GM12878 (cell line): Measurements from ENCODE around the gene GALC. TPM values are rescaled to one million over a fixed set of nuclear protein-coding genes. Genes with fewer than 3 reads are reported as not detected.

ENCODE experiments used
- ATAC-seq: fragments of 200-7000 bp; cut with Tn5 transposase; 3 replicates; pipeline ENCODE4 v1.9.1; 2020; ENCODE audit warnings: mild to moderate bottlenecking, moderate library complexity
- BruUV-seq: library from RNA; stranded (reverse); fragments of 400-500 nt; replicated peaks from 2 replicates; lab custom pipeline; 2021; lab: Mats Ljungman, UMichigan
- CTCF ChIA-PET: fragments of 300-600 bp; sonication (Branson Sonifier 250); formaldehyde crosslinking; extraction: SDS; loops from one replicate; lab custom pipeline; 2021; ENCODE audit warnings: inconsistent platforms; lab: Yijun Ruan, JAX
- POLR2A ChIA-PET: fragments of 350-600 bp; formaldehyde crosslinking; extraction: SDS; loops from one replicate; lab custom pipeline; 2021; ENCODE audit warnings: inconsistent platforms; lab: Charles Lee
- RAD21 ChIA-PET: fragments of 300-600 bp; sonication (Branson Sonifier 250); formaldehyde crosslinking; loops from one replicate; lab custom pipeline; 2023; ENCODE audit warnings: antibody characterized with exemption; ENCODE audit not compliant: unreplicated experiment; lab: Charles Lee
- SMC1A ChIA-PET: fragments of 300-600 bp; sonication (Branson Sonifier 250); formaldehyde crosslinking; loops from one replicate; lab custom pipeline; 2023; ENCODE audit not compliant: unreplicated experiment, uncharacterized antibody; lab: Charles Lee
- DNase-seq: peaks from one replicate; pipeline ENCODE4 v3.0.0-alpha.2; 2011; ENCODE audit warnings: low read depth, low spot score
- FAIRE-seq: peaks from 3 replicates; lab custom pipeline; 2011; peaks lifted over from hg19 to GRCh38; lab: Jason Lieb, UNC
- H2AFZ ChIP-seq: 2 replicates; pipeline ENCODE4 v1.6.0; 2011; ENCODE audit warnings: low read depth, low read length, control low read depth; ENCODE audit not compliant: control insufficient read depth
- H3K27ac ChIP-seq: 2 replicates; pipeline ENCODE4 v1.5.1; 2011; ENCODE audit warnings: control low read depth; ENCODE audit not compliant: control insufficient read depth, insufficient read depth
- H3K27me3 ChIP-seq, 2 experiments: replicated peaks in 1 of 2; 2 replicates each; pipeline versions ENCODE4 v1.6.0 to v1.6.1; 2011; ENCODE audit warnings: low read length in 1 of 2; ENCODE audit not compliant: control insufficient read depth in 2 of 2, insufficient read depth in 2 of 2
- H3K36me3 ChIP-seq, 2 experiments: 2 replicates each; pipeline ENCODE4 v1.5.1; 2011; ENCODE audit warnings: low read length in 1 of 2; ENCODE audit not compliant: control insufficient read depth in 2 of 2, insufficient read depth in 2 of 2
- H3K4me1 ChIP-seq: 2 replicates; pipeline ENCODE4 v1.6.1; 2011; ENCODE audit warnings: mild to moderate bottlenecking, low read length, moderate library complexity, mixed read lengths; ENCODE audit not compliant: control insufficient read depth, insufficient read depth
- H3K4me2 ChIP-seq: 2 replicates; pipeline ENCODE4 v1.6.0; 2011; ENCODE audit warnings: control low read depth; ENCODE audit not compliant: control insufficient read depth, insufficient read depth
- H3K4me3 ChIP-seq: fragments of 200-600 bp; sonication (generic); 2 replicates; pipeline ENCODE4 v1.5.1; 2016
- H3K79me2 ChIP-seq: 2 replicates; pipeline ENCODE4 v1.6.0; 2011; ENCODE audit warnings: low read length; ENCODE audit not compliant: control insufficient read depth, insufficient read depth
- H3K9ac ChIP-seq: 2 replicates; pipeline ENCODE4 v1.8.0; 2011; ENCODE audit warnings: low read length, control low read depth, mixed read lengths; ENCODE audit not compliant: control insufficient read depth, insufficient read depth
- H3K9me3 ChIP-seq: replicated peaks from 3 replicates; pipeline ENCODE4 v1.5.1; 2011; ENCODE audit warnings: mild to moderate bottlenecking, low read length; ENCODE audit not compliant: control insufficient read depth, insufficient read depth
- H4K20me1 ChIP-seq: 2 replicates; pipeline ENCODE4 v1.6.0; 2011; ENCODE audit not compliant: control insufficient read depth, insufficient read depth
- ATF7 ChIP-seq: fragments of 450-650 bp; IDR thresholded peaks from 2 replicates; pipeline ENCODE4 v1.6.1; 2016; ENCODE audit warnings: low read depth, mild to moderate bottlenecking
- BCL11A ChIP-seq: IDR thresholded peaks from 2 replicates; pipeline ENCODE4 v1.6.1; 2011; ENCODE audit warnings: low read depth, low read length
- CREM ChIP-seq: IDR thresholded peaks from 2 replicates; pipeline ENCODE4 v1.6.1; 2014; ENCODE audit warnings: antibody characterized with exemption, low read depth
- EZH2 ChIP-seq: IDR thresholded peaks from 2 replicates; pipeline ENCODE4 v1.6.1; 2012; ENCODE audit warnings: low read depth, mild to moderate bottlenecking, control low read depth, inconsistent platforms, low read length, borderline replicate concordance; ENCODE audit not compliant: control insufficient read depth
- HCFC1 ChIP-seq: fragments of 150-350 bp; IDR thresholded peaks from 2 replicates; pipeline ENCODE4 v1.6.1; 2014; ENCODE audit warnings: low read length
- KLF5 ChIP-seq: fragments of 450-650 bp; IDR thresholded peaks from 2 replicates; pipeline ENCODE4 v1.6.1; 2014; ENCODE audit warnings: mild to moderate bottlenecking; ENCODE audit not compliant: partially characterized antibody
- MEF2B ChIP-seq: fragments of 450-650 bp; IDR thresholded peaks from 2 replicates; pipeline ENCODE4 v1.6.1; 2018; ENCODE audit warnings: mild to moderate bottlenecking, moderate library complexity; ENCODE audit not compliant: partially characterized antibody, poor library complexity, severe bottlenecking
- NRF1 ChIP-seq: conservative IDR thresholded peaks from 2 replicates; pipeline ENCODE4 v1.6.1; 2011; ENCODE audit warnings: mild to moderate bottlenecking, low read depth, low read length, improper control_type of control experiment
- PAX5 ChIP-seq: IDR thresholded peaks from 2 replicates; pipeline ENCODE4 v1.6.1; 2011; ENCODE audit warnings: low read depth, low read length, borderline replicate concordance
- POLR2AphosphoS5 ChIP-seq: IDR thresholded peaks from 2 replicates; pipeline ENCODE4 v1.6.1; 2011; ENCODE audit warnings: mild to moderate bottlenecking, low read length, inconsistent platforms
- RB1 ChIP-seq: fragments of 450-650 bp; formaldehyde crosslinking; IDR thresholded peaks from 2 replicates; pipeline ENCODE4 v1.6.1; 2017; ENCODE audit warnings: mild to moderate bottlenecking, borderline replicate concordance
- RBBP5 ChIP-seq: fragments of 200-600 bp; sonication (generic); conservative IDR thresholded peaks from 2 replicates; pipeline ENCODE4 v1.6.1; 2016
- SUZ12 ChIP-seq: fragments of 200-600 bp; sonication (generic); IDR thresholded peaks from one replicate; pipeline ENCODE4 v1.6.1; 2018; ENCODE audit warnings: antibody characterized with exemption, mild to moderate bottlenecking; ENCODE audit not compliant: unreplicated experiment
- ZNF24 ChIP-seq: fragments of 450-650 bp; IDR thresholded peaks from 2 replicates; pipeline ENCODE4 v1.6.1; 2017; ENCODE audit warnings: antibody characterized with exemption, mild to moderate bottlenecking
- ZNF592 ChIP-seq: fragments of 450-650 bp; IDR thresholded peaks from 2 replicates; pipeline ENCODE4 v1.6.1; 2017; ENCODE audit warnings: mild to moderate bottlenecking, moderate library complexity
- ZNF622 ChIP-seq: fragments of 450-650 bp; IDR thresholded peaks from 2 replicates; pipeline ENCODE4 v1.6.1; 2017; ENCODE audit warnings: mild to moderate bottlenecking, inconsistent platforms
- WGBS: methylation state at CpG from one replicate; pipeline ENCODE4 v1.1.6; 2016; ENCODE audit warnings: low lambda C conversion rate; ENCODE audit not compliant: insufficient replicate concordance, insufficient coverage; ENCODE audit errors: missing lambda C conversion rate; 5-methylcytosine and 5-hydroxymethylcytosine counted together
- in situ Hi-C: fragments of 300-500 bp; cut with MboI; formaldehyde crosslinking; loops from 9 replicates; pipeline ENCODE4 v1.14.3; 2018; ENCODE audit warnings: mixed read lengths
- intact Hi-C: fragments of 100-400 bp; cut with micrococcal nuclease; formaldehyde crosslinking; loops from one replicate; pipeline ENCODE4 v1.14.2; 2022; ENCODE audit not compliant: unreplicated experiment
- polyA plus RNA-seq, 11 experiments: library from polyadenylated mRNA; depleted of rRNA in 4 of 11; unstranded in 6 of 11; stranded (reverse) in 5 of 11; fragments of >200 nt; fragmentation: Nextera tagmentation in 4 of 11; fragmentation: Illumina TruSeq in 1 of 11; extraction: Ambion mirVana in 4 of 11; extraction: Trizol in 1 of 11; gene quantifications; 1 replicate in 1 of 11; 2 replicates in 10 of 11; pipeline versions ENCODE4 v1.2.1 to v1.2.3, GENCODE V29; 2011 to 2016; ENCODE audit warnings: inconsistent platforms in 2 of 11, missing spikeins in 2 of 11, low read depth in 1 of 11
- total RNA-seq, 4 experiments: library from RNA; depleted of rRNA in 3 of 4; stranded (reverse); fragments of >200 nt in 3 of 4; fragmentation: Illumina TruSeq in 1 of 4; extraction: Trizol in 1 of 4; gene quantifications; 2 replicates each; pipeline versions ENCODE4 v1.2.1 to v1.2.3, GENCODE V29; 2013 to 2021

GALC gene
- total and polyA plus RNA-seq, 10 of the 15 experiments (the other 5 are each of a cell fraction or from before 2014, with no cell fraction given), result 1.3 to 14.0 (median 4.5) TPM

- no peak for TF ChIP-seq CREM
- no peak for TF ChIP-seq ATF7
- TF ChIP-seq KLF5, result no peak
- no peak for TF ChIP-seq RBBP5
- no peak for TF ChIP-seq RB1
- no peak for TF ChIP-seq ZNF592
- no peak for TF ChIP-seq ZNF24
- no peak for TF ChIP-seq BCL11A
- no peak for TF ChIP-seq ZNF622
These were observed 3.6 kb downstream of the GALC start (continued) for GRCh38 chr14:87989221-87989955.

GRCh38 chr14:87979689-87980088, 13.3 kb downstream of the GALC start:
- Histone ChIP-seq H3K27ac (no peak overlapping the region), H3K4me2 (no peak overlapping the region), H4K20me1 (no peaks in the 10 kb centered on the region), H3K9me3 (no peaks in the 10 kb centered on the region), H3K36me3 (no peaks in the 10 kb centered on the region), H3K4me1 (no peaks in the 10 kb centered on the region), H3K27me3 (no peaks in the 10 kb centered on the region), H3K79me2 (no peaks in the 10 kb centered on the region), H3K9ac (no peak overlapping the region), H2AFZ (no peak overlapping the region), H3K4me3 (no peak overlapping the region)
- FAIRE-seq (no peak), DNase-seq (no peak), ATAC-seq (no peak)
- ChIA-PET RAD21 (interaction anchor here (1.2 kb wide), 1 partner anchor 13 kb away, joined by 3 read pairs; the partner anchor contains the start of gene GALC), SMC1A (interaction anchor here (0.8 kb wide), 1 partner anchor 13 kb away, joined by 3 read pairs; no protein-coding TSS in a partner anchor), CTCF (interaction anchor here (1.2 kb wide), 1 partner anchor 30 kb away, joined by 4 read pairs; no protein-coding TSS in a partner anchor), POLR2A (no interaction called here)
- BruUV-seq, result no TSS peak
- TF ChIP-seq MEF2B, result no peak
- no peak for TF ChIP-seq RBBP5
- no peak for TF ChIP-seq NRF1
- no peak for TF ChIP-seq EZH2
- no peak for TF ChIP-seq SUZ12
- TF ChIP-seq HCFC1, result no peak
- no peak for TF ChIP-seq PAX5
- no peak for TF ChIP-seq POLR2AphosphoS5
- WGBS, result 100% methylated on average over 1 of the region's 1 CpG
- in situ Hi-C loops, result no loop called here
- intact Hi-C loops, result no loop called here
